Right atrium auricular region (tissue), 2 donors: ENCODE measurements around the gene TRAPPC3. TPM values are rescaled to one million over a fixed set of nuclear protein-coding genes. Genes with fewer than 3 reads are reported as not detected.

Source experiments
- DNase-seq: peaks from one replicate; pipeline ENCODE4 v3.0.0-alpha.2; 2019; ENCODE audit warnings: low spot score
- H3K27ac ChIP-seq, 2 donors: fragments of 200-600 bp; sonication (generic); 1 replicate in 1 of 2; 2 replicates in 1 of 2; pipeline ENCODE4 v1.5.1; 2016 to 2019
- H3K27me3 ChIP-seq, 2 donors: fragments of 200-600 bp; sonication (generic); one replicate each; pipeline versions ENCODE4 v1.5.1 to v1.6.0; 2017 to 2019
- H3K36me3 ChIP-seq: fragments of 200-600 bp; sonication (generic); one replicate; pipeline ENCODE4 v1.5.1; 2016
- H3K4me1 ChIP-seq, 2 donors: fragments of 200-600 bp; sonication (generic); one replicate each; pipeline versions ENCODE4 v1.5.1 to v1.6.0; 2017 to 2019
- H3K4me3 ChIP-seq, 2 donors: fragments of 200-600 bp; sonication (generic); 1 replicate in 1 of 2; 2 replicates in 1 of 2; pipeline ENCODE4 v1.5.1; 2017 to 2019; ENCODE audit warnings: mild to moderate bottlenecking in 1 of 2, moderate library complexity in 1 of 2
- H3K9me3 ChIP-seq, 2 donors: fragments of 200-600 bp; sonication (generic); one replicate each; pipeline ENCODE4 v1.5.1; 2019
- CTCF ChIP-seq, 2 donors: fragments of 200-600 bp; sonication (generic); IDR thresholded peaks; one replicate each; pipeline ENCODE4 v1.5.1; 2019; ENCODE audit warnings: antibody characterized with exemption in 2 of 2
- total RNA-seq, 2 donors: library from RNA; depleted of rRNA; stranded (reverse); fragments of >200 nt; gene quantifications; one replicate each; pipeline ENCODE4 v1.1.0, GENCODE V29; 2016

The TRAPPC3 gene
- total RNA-seq, 2 donors from 2014 or later, result 62.0 to 81.6 TPM

DNA sequence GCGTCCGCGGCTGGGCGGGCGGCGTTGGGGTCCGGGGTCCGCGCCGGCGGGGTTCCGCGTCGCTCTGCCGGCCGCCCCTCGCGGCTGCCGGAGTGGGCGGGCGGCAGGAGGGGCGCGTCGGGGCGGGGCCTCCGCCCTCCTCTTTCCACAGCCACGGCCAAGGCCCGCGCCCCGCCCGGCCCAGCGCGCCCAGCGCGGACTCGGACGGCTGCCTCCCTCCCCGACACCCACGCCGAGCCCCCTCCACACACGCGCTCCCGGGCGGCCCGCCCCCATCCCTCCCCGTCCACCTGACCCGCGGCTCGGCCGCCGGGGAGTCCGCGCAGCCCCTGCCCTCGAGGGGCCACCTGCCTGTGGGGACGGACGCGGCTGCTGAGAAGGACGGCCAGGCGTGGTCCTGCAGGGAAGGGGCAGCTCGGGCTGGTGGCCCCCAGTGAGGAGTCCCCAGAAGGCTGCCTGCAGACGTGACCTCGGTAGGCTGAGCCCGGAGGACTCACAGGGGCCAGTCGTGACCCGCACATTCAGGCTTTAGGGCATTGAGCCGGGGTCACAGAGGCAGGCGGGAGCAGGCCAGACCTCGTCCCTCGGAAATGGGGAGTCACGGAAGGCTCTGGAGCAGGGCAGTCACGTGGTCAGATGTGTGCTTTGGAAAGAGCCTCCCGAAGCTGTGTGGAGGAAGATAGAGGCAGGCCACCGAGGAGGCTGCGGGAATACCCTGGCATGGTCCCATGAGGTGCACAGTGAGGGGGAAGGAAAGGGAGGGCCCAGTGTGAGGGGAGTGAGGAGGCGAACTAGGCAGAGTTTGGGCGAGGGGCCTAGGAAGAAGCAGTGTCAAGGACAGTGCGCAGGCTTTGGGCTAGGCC lies 23.9 kb downstream of the TRAPPC3 start, which contains the start of gene COL8A2:
Gene COL8A2 (minus strand): TSS at position 94 of the 863 bp plus-strand sequence. CDS start 24,980 bp downstream, outside the sequence.
- no peak for TF ChIP-seq CTCF (IDR thresholded peaks at IDR 0.05)
- no peaks in the 10 kb centered on the region for H3K27me3 ChIP-seq
- H3K9me3 ChIP-seq, result no peaks in the 10 kb centered on the region
- H3K4me3 ChIP-seq, result peak within 1 kb of the TSS; percentile 31 to 46
- DNase-seq, result no peak
- no peak within 1 kb of the TSS for H3K27ac ChIP-seq
- no peaks in the 10 kb centered on the region for H3K36me3 ChIP-seq
- H3K4me1 ChIP-seq, result peaks cover 0 to 18% of the 10 kb centered on the region in 2 donors

DNA sequence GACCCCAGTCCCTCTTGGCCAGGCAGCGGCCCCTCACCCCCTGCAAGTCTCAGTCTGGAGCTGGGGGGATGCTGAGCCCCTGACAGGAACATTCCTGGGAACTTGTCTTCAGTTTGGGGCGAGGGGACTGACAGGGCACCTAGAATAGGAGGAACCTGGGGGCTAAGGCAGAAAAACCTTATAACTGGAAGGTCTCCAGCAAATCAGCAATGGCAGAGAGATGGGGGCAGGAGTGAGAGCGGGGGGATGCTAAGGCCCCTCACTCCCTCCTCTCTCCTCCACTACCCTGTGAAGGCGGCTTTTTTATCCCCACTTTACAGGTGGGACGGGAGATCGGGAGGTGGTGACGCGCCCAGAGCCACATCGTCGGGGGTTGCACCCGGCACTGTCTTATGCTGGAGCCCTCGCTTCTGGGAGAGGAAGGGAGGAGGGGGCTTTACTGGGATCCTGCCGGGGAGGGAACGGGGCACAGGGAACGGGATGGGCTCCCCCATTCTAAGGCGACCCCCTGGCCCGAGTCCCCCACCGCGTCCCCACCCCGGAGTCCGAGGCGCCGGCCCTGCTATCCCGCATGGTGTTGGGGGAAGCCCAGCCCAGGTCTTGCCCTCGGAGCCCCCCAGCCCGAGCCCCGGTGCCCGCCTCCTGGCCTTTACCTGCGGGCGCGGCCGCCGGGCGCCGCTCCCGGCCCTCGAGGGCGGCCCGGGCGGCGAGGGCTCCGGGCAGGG lies 24.7 kb downstream of the TRAPPC3 start:
- Histone ChIP-seq H3K27ac (no peak overlapping the region), H3K27me3 (no peaks in the 10 kb centered on the region)

DNA sequence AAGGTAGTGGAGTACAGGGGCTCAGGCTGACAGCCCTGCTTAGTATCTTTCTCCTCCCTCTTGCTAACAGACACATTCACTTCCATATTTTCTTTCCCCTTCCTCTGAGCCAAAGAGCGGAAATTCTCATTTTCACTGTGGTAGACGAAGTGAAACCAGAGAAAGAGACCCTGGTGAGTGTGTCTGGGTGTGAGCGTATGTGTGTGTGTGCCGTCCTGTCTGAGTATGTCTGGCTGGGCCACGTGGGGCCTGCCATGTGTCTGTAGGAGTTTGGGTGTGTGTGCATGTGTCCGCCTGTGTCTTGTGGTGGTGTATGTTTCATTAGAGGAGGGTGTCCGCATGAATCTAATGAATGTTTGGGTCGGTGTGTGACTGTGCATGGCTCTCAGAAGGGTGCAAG lies 25.9 kb downstream of the TRAPPC3 start:
- H3K4me3 ChIP-seq, result no peak overlapping the region
- no peak overlapping the region for H3K27ac ChIP-seq

More for the DNA sequence above, 24.7 kb downstream of the TRAPPC3 start:
- Histone ChIP-seq H3K36me3 (no peaks in the 10 kb centered on the region), H3K4me1 (peaks cover 0 to 23% of the 10 kb centered on the region in 2 donors), H3K4me3 (peak overlapping the region; percentile 21 to 46), H3K9me3 (no peaks in the 10 kb centered on the region)
- DNase-seq, result no peak
- TF ChIP-seq CTCF (IDR thresholded peaks at IDR 0.05), result no peak

DNA sequence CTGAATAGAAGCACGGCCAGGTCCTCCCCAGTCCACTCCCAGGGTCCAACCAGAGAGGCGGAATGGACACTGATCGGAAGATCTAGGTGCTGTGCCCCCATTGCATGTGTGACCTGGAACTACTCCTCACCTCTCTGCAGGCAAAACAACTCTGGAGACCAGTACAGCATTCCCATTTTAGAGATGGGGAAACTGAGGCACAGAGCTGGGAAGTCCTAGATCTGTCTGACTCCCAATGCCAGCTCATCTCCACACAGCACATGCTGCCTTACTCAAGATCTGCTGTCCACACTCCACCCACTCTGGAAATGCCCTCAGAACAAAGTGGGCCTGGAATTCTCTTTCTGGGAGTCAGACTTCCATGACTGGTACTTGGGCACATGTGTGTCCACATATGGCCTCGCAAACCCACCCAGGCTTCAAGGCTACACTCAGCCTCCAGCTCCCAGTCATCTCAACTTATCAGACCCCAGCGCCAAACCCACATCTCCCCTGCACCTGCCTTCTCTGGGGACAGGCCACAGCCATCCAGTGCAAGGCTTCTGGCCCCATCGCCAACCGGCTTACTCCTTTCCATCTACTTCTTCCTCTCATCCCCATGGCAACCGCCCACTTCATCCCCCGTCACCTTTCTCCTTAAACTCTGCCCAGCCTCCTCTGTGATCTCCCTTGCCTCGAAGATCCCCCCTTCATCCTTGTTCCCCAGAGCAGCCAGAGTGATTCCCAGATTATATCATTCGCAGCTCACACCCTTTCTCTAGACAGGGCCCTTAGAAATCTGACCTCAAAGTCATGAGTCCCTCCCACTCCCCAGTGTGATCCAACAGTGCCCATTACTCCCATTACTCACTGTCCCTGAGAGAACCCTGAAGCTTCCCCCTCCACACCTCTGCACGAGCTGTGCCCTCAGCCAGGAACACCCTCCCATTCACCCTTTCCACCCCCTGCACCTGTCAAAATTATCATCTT lies 26.9 kb downstream of the TRAPPC3 start:
- no peak overlapping the region for H3K4me3 ChIP-seq
- H3K4me1 ChIP-seq, result peaks cover 0 to 22% of the 10 kb centered on the region in 2 donors
- no peak for DNase-seq
- no peak for TF ChIP-seq CTCF (IDR thresholded peaks at IDR 0.05)
- no peak overlapping the region for H3K27ac ChIP-seq
- no peaks in the 10 kb centered on the region for H3K36me3 ChIP-seq
- no peaks in the 10 kb centered on the region for H3K9me3 ChIP-seq
- H3K27me3 ChIP-seq, result no peaks in the 10 kb centered on the region

More for the DNA sequence above, 25.9 kb downstream of the TRAPPC3 start:
- H3K27me3 ChIP-seq, result no peaks in the 10 kb centered on the region
- no peaks in the 10 kb centered on the region for H3K9me3 ChIP-seq
- DNase-seq, result no peak
- TF ChIP-seq CTCF (IDR thresholded peaks at IDR 0.05), result no peak
- peaks cover 0 to 27% of the 10 kb centered on the region in 2 donors for H3K4me1 ChIP-seq
- no peaks in the 10 kb centered on the region for H3K36me3 ChIP-seq

DNA sequence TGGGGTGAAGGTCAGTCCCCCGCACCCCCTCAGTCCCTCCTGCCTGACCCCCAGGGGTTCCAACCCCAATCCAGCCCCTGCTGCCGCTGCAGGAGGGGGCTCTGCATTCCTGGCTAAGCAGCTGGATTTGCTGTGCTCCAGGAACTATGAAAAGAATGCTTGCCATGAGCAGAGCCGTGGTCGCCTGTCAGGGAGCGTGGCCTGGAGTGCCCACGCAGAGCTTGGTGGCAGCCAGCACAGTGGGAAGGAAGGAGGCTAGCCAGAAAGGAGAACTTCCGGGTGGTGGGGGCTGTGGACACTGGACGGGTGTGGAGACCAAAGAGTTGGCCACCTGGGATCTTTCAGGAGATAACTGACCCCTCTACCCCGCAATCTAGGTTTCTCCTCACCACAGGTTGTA lies 29.8 kb downstream of the TRAPPC3 start:
- H3K27me3 ChIP-seq, result no peaks in the 10 kb centered on the region
- no peak for TF ChIP-seq CTCF (IDR thresholded peaks at IDR 0.05)
- H3K4me1 ChIP-seq, result peaks cover 0 to 32% of the 10 kb centered on the region in 2 donors
- H3K36me3 ChIP-seq, result no peaks in the 10 kb centered on the region
- DNase-seq, result no peak
- H3K9me3 ChIP-seq, result no peaks in the 10 kb centered on the region
- H3K27ac ChIP-seq, result no peak overlapping the region
- H3K4me3 ChIP-seq, result no peak overlapping the region
